Measurements from ENCODE around the gene CPA1. TPM values are rescaled to one million over a fixed set of nuclear protein-coding genes. Genes with fewer than 3 reads are reported as not detected.

CPA1 gene
- total RNA-seq, 1 donor from 2014 or later, result not detected

GRCh38 chr7:130349911-130350782 is 30.1 kb upstream of the CPA1 start:
- DNase-seq, result no peak
- peak overlapping the region; percentile 18 for H3K4me3 Mint-ChIP-seq (ENCODE audit: unreplicated experiment)
- peaks cover 5% of the 10 kb centered on the region for H3K27me3 Mint-ChIP-seq (ENCODE audit: unreplicated experiment)
- no peak for TF ChIP-seq CTCF (IDR thresholded peaks at IDR 0.05; ENCODE audit: partially characterized antibody, unreplicated experiment)
- H3K9me3 Mint-ChIP-seq (ENCODE audit: unreplicated experiment), result peaks cover 3% of the 10 kb centered on the region
- H3K36me3 Mint-ChIP-seq (ENCODE audit: unreplicated experiment), result no peaks in the 10 kb centered on the region
- H3K4me1 Mint-ChIP-seq (ENCODE audit: low read depth, unreplicated experiment), result peaks cover 25% of the 10 kb centered on the region
- peak overlapping the region; percentile 85 for H3K27ac Mint-ChIP-seq (ENCODE audit: unreplicated experiment)

GRCh38 chr7:130350945-130351790 is 29.1 kb upstream of the CPA1 start:
- DNase-seq, result no peak
- Mint-ChIP-seq H3K27ac (ENCODE audit: unreplicated experiment) (peak overlapping the region; percentile 85), H3K4me3 (ENCODE audit: unreplicated experiment) (peak overlapping the region; percentile 66), H3K27me3 (ENCODE audit: unreplicated experiment) (peaks cover 5% of the 10 kb centered on the region), H3K4me1 (ENCODE audit: low read depth, unreplicated experiment) (peaks cover 27% of the 10 kb centered on the region), H3K36me3 (ENCODE audit: unreplicated experiment) (no peaks in the 10 kb centered on the region), H3K9me3 (ENCODE audit: unreplicated experiment) (peaks cover 3% of the 10 kb centered on the region)
- TF ChIP-seq CTCF (IDR thresholded peaks at IDR 0.05; ENCODE audit: partially characterized antibody, unreplicated experiment), result no peak

GRCh38 chr7:130351791-130352090 is 28.6 kb upstream of the CPA1 start:
- peaks cover 5% of the 10 kb centered on the region for H3K27me3 Mint-ChIP-seq (ENCODE audit: unreplicated experiment)
- no peaks in the 10 kb centered on the region for H3K36me3 Mint-ChIP-seq (ENCODE audit: unreplicated experiment)
- TF ChIP-seq CTCF (IDR thresholded peaks at IDR 0.05; ENCODE audit: partially characterized antibody, unreplicated experiment), result no peak
- H3K4me1 Mint-ChIP-seq (ENCODE audit: low read depth, unreplicated experiment), result peaks cover 32% of the 10 kb centered on the region
- H3K27ac Mint-ChIP-seq (ENCODE audit: unreplicated experiment), result peak overlapping the region; percentile 85
- H3K9me3 Mint-ChIP-seq (ENCODE audit: unreplicated experiment), result peaks cover 3% of the 10 kb centered on the region
- no peak overlapping the region for H3K4me3 Mint-ChIP-seq (ENCODE audit: unreplicated experiment)
- no peak for DNase-seq

GRCh38 chr7:130352194-130353074 is 27.9 kb upstream of the CPA1 start:
- Mint-ChIP-seq H3K27me3 (ENCODE audit: unreplicated experiment) (peaks cover 5% of the 10 kb centered on the region), H3K36me3 (ENCODE audit: unreplicated experiment) (no peaks in the 10 kb centered on the region), H3K9me3 (ENCODE audit: unreplicated experiment) (peaks cover 2% of the 10 kb centered on the region), H3K27ac (ENCODE audit: unreplicated experiment) (peak overlapping the region; percentile 38), H3K4me3 (ENCODE audit: unreplicated experiment) (no peak overlapping the region), H3K4me1 (ENCODE audit: low read depth, unreplicated experiment) (peaks cover 33% of the 10 kb centered on the region)
- TF ChIP-seq CTCF (IDR thresholded peaks at IDR 0.05; ENCODE audit: partially characterized antibody, unreplicated experiment), result no peak
- no peak for DNase-seq

Measured in glutamatergic neuron (in vitro differentiated cells).